ENCODE data around the gene KANSL1L.

The KANSL1L gene

DNA sequence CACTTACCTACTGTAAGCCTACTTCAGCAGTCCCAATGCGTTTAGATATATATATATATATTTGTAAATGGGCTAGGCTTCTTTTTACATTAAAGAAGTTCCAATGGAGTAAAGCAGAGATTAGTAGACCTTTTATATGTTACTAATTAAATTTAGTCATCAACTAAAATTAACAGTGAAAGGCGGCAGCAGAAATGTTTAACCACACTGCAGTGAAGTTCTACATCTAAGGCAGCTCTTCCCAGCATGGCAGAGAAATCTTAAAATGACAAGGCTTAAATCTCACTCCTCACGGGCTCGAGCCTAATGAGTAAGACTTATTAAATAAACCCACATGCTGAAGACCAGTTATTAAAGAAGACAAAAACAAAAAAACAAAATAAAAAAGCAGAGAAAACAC is 19.1 kb upstream of the KANSL1L start:
- H3K27ac ChIP-seq (ENCODE audit: low read depth, low read length), result no peak overlapping the region
- H3K27me3 ChIP-seq (ENCODE audit: control insufficient read depth, low read length), result no peaks in the 10 kb centered on the region
- TF ChIP-seq EZH2phosphoT487 (IDR thresholded peaks at IDR 0.05; ENCODE audit: borderline replicate concordance, low read length), result no peak
- TF ChIP-seq, protein P1, sequence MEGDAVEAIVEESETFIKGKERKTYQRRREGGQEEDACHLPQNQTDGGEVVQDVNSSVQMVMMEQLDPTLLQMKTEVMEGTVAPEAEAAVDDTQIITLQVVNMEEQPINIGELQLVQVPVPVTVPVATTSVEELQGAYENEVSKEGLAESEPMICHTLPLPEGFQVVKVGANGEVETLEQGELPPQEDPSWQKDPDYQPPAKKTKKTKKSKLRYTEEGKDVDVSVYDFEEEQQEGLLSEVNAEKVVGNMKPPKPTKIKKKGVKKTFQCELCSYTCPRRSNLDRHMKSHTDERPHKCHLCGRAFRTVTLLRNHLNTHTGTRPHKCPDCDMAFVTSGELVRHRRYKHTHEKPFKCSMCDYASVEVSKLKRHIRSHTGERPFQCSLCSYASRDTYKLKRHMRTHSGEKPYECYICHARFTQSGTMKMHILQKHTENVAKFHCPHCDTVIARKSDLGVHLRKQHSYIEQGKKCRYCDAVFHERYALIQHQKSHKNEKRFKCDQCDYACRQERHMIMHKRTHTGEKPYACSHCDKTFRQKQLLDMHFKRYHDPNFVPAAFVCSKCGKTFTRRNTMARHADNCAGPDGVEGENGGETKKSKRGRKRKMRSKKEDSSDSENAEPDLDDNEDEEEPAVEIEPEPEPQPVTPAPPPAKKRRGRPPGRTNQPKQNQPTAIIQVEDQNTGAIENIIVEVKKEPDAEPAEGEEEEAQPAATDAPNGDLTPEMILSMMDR (IDR thresholded peaks at IDR 0.05; ENCODE audit: low read depth, low read length, poor library complexity, severe bottlenecking), result no peak
- no peaks in the 10 kb centered on the region for H3K9me2 ChIP-seq (replicated peaks; ENCODE audit: control insufficient read depth, low read length)
- no peak overlapping the region for H3K4me3 ChIP-seq (ENCODE audit: low read length)
- H3F3A ChIP-seq (ENCODE audit: control insufficient read depth, insufficient read depth), result no peaks in the 10 kb centered on the region
- H3K36me3 ChIP-seq (ENCODE audit: control insufficient read depth, low read length), result no peaks in the 10 kb centered on the region
- H3K79me2 ChIP-seq (ENCODE audit: control insufficient read depth, low read length), result no peaks in the 10 kb centered on the region
- no peaks in the 10 kb centered on the region for H3K9me3 ChIP-seq (ENCODE audit: control insufficient read depth, insufficient read depth, low read length)
- no peaks in the 10 kb centered on the region for H3K4me1 ChIP-seq (ENCODE audit: control insufficient read depth, low read length)
- no peaks in the 10 kb centered on the region for H4K20me1 ChIP-seq (ENCODE audit: control insufficient read depth, insufficient read depth, low read depth, low read length)
- H3K4me2 ChIP-seq (ENCODE audit: low read length), result no peak overlapping the region

DNA sequence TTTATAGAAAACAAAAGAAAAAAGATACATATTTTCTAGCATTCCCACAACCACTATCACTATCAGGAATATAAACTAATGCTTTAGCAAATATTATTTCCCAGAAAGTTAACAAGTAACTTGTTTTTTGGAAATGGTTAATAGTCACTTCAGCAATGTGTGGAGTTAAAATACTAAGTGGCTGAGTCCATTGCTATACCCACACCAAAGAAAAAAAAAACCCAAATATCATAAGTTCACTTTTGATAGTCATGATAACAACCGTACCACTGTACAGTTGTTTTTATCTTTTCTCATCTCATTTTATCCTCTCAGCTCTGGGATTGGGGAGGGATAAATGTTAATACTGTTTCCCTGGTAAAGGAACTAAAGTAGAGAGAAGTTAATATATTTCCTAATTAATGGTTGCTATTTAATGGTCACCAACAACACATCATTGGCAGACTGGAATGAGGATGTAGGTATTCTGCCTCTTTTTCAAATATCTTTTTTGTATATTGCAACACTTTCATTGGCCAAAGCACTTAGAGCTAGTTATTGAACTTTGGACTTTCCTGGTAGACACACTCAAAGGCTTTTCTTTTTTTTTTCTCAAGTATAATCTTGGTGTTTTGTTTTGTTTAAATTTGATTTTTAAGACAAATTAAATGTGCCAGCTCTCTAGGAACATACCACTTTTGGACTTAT is 18.4 kb upstream of the KANSL1L start:
- no peaks in the 10 kb centered on the region for H3K27me3 ChIP-seq (ENCODE audit: control insufficient read depth, low read length)
- no peaks in the 10 kb centered on the region for H3K79me2 ChIP-seq (ENCODE audit: control insufficient read depth, low read length)
- H3K4me3 ChIP-seq (ENCODE audit: low read length), result no peak overlapping the region
- no peak for TF ChIP-seq EZH2phosphoT487 (IDR thresholded peaks at IDR 0.05; ENCODE audit: borderline replicate concordance, low read length)
- TF ChIP-seq, protein P1 (IDR thresholded peaks at IDR 0.05; ENCODE audit: low read depth, low read length, poor library complexity, severe bottlenecking), result no peak
- H3K4me2 ChIP-seq (ENCODE audit: low read length), result no peak overlapping the region
- peaks cover 5% of the 10 kb centered on the region; the same call in 1 of the 2 replicates for H3K9me3 ChIP-seq (ENCODE audit: control insufficient read depth, insufficient read depth, low read length)
- H3K9me2 ChIP-seq (replicated peaks; ENCODE audit: control insufficient read depth, low read length), result no peaks in the 10 kb centered on the region
- H4K20me1 ChIP-seq (ENCODE audit: control insufficient read depth, insufficient read depth, low read depth, low read length), result no peaks in the 10 kb centered on the region
- no peak overlapping the region for H3K27ac ChIP-seq (ENCODE audit: low read depth, low read length)
- H3K4me1 ChIP-seq (ENCODE audit: control insufficient read depth, low read length), result no peaks in the 10 kb centered on the region
- no peaks in the 10 kb centered on the region for H3F3A ChIP-seq (ENCODE audit: control insufficient read depth, insufficient read depth)
- H3K36me3 ChIP-seq (ENCODE audit: control insufficient read depth, low read length), result no peaks in the 10 kb centered on the region

DNA sequence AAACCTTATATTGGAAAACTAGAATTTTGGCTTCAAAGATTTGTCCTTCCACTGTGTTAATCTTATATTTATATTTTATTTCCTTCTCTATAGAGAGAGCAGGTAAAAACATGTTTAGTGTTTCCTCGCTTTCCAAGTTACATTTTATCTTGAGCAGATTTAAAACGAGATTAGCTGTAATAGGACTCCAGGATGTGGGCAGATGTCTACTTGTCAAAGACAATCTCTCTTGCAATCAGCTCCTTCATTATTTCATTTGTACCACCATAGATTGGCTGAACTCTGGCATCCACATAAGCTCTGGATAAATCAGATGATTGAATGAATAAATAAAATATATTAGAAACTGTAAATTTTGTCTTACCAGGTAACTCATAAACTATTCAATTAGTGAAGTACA is 17.5 kb upstream of the KANSL1L start:
- Histone ChIP-seq H3K36me3 (ENCODE audit: control insufficient read depth, low read length) (no peaks in the 10 kb centered on the region), H3K4me2 (ENCODE audit: low read length) (no peak overlapping the region), H3K9me3 (ENCODE audit: control insufficient read depth, insufficient read depth, low read length) (peaks cover 12% of the 10 kb centered on the region; the same call in 1 of the 2 replicates), H3F3A (ENCODE audit: control insufficient read depth, insufficient read depth) (no peaks in the 10 kb centered on the region), H3K9me2 (replicated peaks; ENCODE audit: control insufficient read depth, low read length) (no peaks in the 10 kb centered on the region), H3K27ac (ENCODE audit: low read depth, low read length) (no peak overlapping the region), H3K27me3 (ENCODE audit: control insufficient read depth, low read length) (no peaks in the 10 kb centered on the region), H3K4me1 (ENCODE audit: control insufficient read depth, low read length) (no peaks in the 10 kb centered on the region), H3K79me2 (ENCODE audit: control insufficient read depth, low read length) (no peaks in the 10 kb centered on the region), H3K4me3 (ENCODE audit: low read length) (no peak overlapping the region), H4K20me1 (ENCODE audit: control insufficient read depth, insufficient read depth, low read depth, low read length) (no peaks in the 10 kb centered on the region)
- TF ChIP-seq EZH2phosphoT487 (IDR thresholded peaks at IDR 0.05; ENCODE audit: borderline replicate concordance, low read length), result no peak
- TF ChIP-seq, protein P1 (IDR thresholded peaks at IDR 0.05; ENCODE audit: low read depth, low read length, poor library complexity, severe bottlenecking), result no peak
